MM.1S (cell line): ENCODE data around the gene MYO1H.

Experiments
- DNase-seq: peaks from one replicate; pipeline ENCODE4 v3.0.0-alpha.2; 2015
- H2AFZ ChIP-seq: fragments of 300-600 bp; sonication (generic); 2 replicates; pipeline ENCODE4 v1.6.0; 2016; ENCODE audit warnings: antibody characterized with exemption, low read length
- H3F3A ChIP-seq: fragments of 300-600 bp; sonication (generic); 2 replicates; pipeline ENCODE4 v1.6.1; 2016; ENCODE audit warnings: mild to moderate bottlenecking, antibody characterized with exemption, low read length, moderate library complexity, mixed read lengths; ENCODE audit not compliant: insufficient read depth
- H3K27ac ChIP-seq: fragments of 300-600 bp; sonication (generic); 2 replicates; pipeline ENCODE4 v1.5.1; 2016; ENCODE audit warnings: mild to moderate bottlenecking, low read length
- H3K27me3 ChIP-seq: fragments of 300-600 bp; sonication (generic); replicated peaks from 2 replicates; pipeline ENCODE4 v1.6.0; 2016; ENCODE audit warnings: low read length; ENCODE audit not compliant: insufficient read depth
- H3K36me3 ChIP-seq: fragments of 300-600 bp; sonication (generic); replicated peaks from 2 replicates; pipeline ENCODE4 v1.6.1; 2016; ENCODE audit warnings: mild to moderate bottlenecking, low read length, mixed read lengths; ENCODE audit not compliant: insufficient read depth
- H3K4me1 ChIP-seq: fragments of 300-600 bp; sonication (generic); 2 replicates; pipeline ENCODE4 v1.6.1; 2016; ENCODE audit warnings: low read length, mixed read lengths
- H3K4me2 ChIP-seq: fragments of 300-600 bp; sonication (generic); 2 replicates; pipeline ENCODE4 v1.6.0; 2016; ENCODE audit warnings: low read depth, low read length
- H3K4me3 ChIP-seq: fragments of 300-600 bp; sonication (generic); 2 replicates; pipeline ENCODE4 v1.5.1; 2016; ENCODE audit warnings: low read length, mixed read lengths
- H3K79me2 ChIP-seq: fragments of 300-600 bp; sonication (generic); 2 replicates; pipeline ENCODE4 v1.6.1; 2016; ENCODE audit warnings: mixed run types, low read length, mixed read lengths
- H3K9ac ChIP-seq: fragments of 300-600 bp; sonication (generic); 2 replicates; pipeline ENCODE4 v1.6.1; 2016; ENCODE audit warnings: low read length, mixed read lengths
- H3K9me2 ChIP-seq: fragments of 300-600 bp; sonication (generic); replicated peaks from 2 replicates; pipeline ENCODE4 v1.6.1; 2016; ENCODE audit warnings: mild to moderate bottlenecking, low read length, mixed read lengths; ENCODE audit not compliant: insufficient read depth
- H3K9me3 ChIP-seq: fragments of 300-600 bp; sonication (generic); replicated peaks from 2 replicates; pipeline ENCODE4 v1.6.1; 2016; ENCODE audit warnings: mild to moderate bottlenecking, low read length, mixed read lengths; ENCODE audit not compliant: insufficient read depth
- H4K20me1 ChIP-seq: fragments of 300-600 bp; sonication (generic); 2 replicates; pipeline ENCODE4 v1.6.1; 2016; ENCODE audit warnings: mild to moderate bottlenecking, low read length, moderate library complexity, mixed read lengths; ENCODE audit not compliant: insufficient read depth
- CTCF ChIP-seq: fragments of 300-600 bp; sonication (generic); IDR thresholded peaks from 2 replicates; pipeline ENCODE4 v1.5.1; 2016; ENCODE audit warnings: antibody characterized with exemption, low read length, mixed read lengths
- EZH2 ChIP-seq: fragments of 300-600 bp; sonication (generic); optimal IDR thresholded peaks from 2 replicates; pipeline ENCODE3; 2017; ENCODE audit warnings: low read depth, mild to moderate bottlenecking, antibody characterized with exemption, low read length, mixed read lengths
- EZH2phosphoT487 ChIP-seq: fragments of 300-600 bp; sonication (generic); IDR thresholded peaks from 2 replicates; pipeline ENCODE4 v1.6.1; 2018; ENCODE audit warnings: antibody characterized with exemption, low read length

The MYO1H gene

GRCh38 chr12:109377139-109377685, 29.5 kb downstream of the MYO1H start:
- H3K4me2 ChIP-seq = no peak overlapping the region
- no peak for DNase-seq
- H3K9ac ChIP-seq = no peak overlapping the region
- no peaks in the 10 kb centered on the region for H3K9me3 ChIP-seq
- H3K79me2 ChIP-seq = no peaks in the 10 kb centered on the region
- H2AFZ ChIP-seq = no peak overlapping the region
- H3K27ac ChIP-seq = no peak overlapping the region
- TF ChIP-seq EZH2phosphoT487 = no peak
- H3K4me1 ChIP-seq = no peaks in the 10 kb centered on the region
- H3K27me3 ChIP-seq = no peaks in the 10 kb centered on the region
- H3K4me3 ChIP-seq = no peak overlapping the region
- no peaks in the 10 kb centered on the region for H3F3A ChIP-seq
- no peaks in the 10 kb centered on the region for H4K20me1 ChIP-seq
- no peaks in the 10 kb centered on the region for H3K36me3 ChIP-seq
- no peaks in the 10 kb centered on the region for H3K9me2 ChIP-seq

GRCh38 chr12:109378569-109378968, 30.9 kb downstream of the MYO1H start:
- no peaks in the 10 kb centered on the region for H3K79me2 ChIP-seq
- H3K4me1 ChIP-seq = no peaks in the 10 kb centered on the region
- H3K27ac ChIP-seq = no peak overlapping the region
- no peaks in the 10 kb centered on the region for H3K27me3 ChIP-seq
- no peak overlapping the region for H3K4me2 ChIP-seq
- H3K9me3 ChIP-seq = no peaks in the 10 kb centered on the region
- no peak overlapping the region for H3K9ac ChIP-seq
- H3F3A ChIP-seq = no peaks in the 10 kb centered on the region
- no peaks in the 10 kb centered on the region for H4K20me1 ChIP-seq
- no peak overlapping the region for H3K4me3 ChIP-seq
- H2AFZ ChIP-seq = no peak overlapping the region
- no peaks in the 10 kb centered on the region for H3K9me2 ChIP-seq
- TF ChIP-seq EZH2 = no peak
- no peak for TF ChIP-seq CTCF
- TF ChIP-seq EZH2phosphoT487 = no peak
- DNase-seq = no peak
- no peaks in the 10 kb centered on the region for H3K36me3 ChIP-seq

- no peak for TF ChIP-seq EZH2
- TF ChIP-seq CTCF = no peak
- TF ChIP-seq EZH2phosphoT487 = no peak
- Histone ChIP-seq H3K9me2 (no peaks in the 10 kb centered on the region), H3K36me3 (no peaks in the 10 kb centered on the region), H3K4me3 (no peak overlapping the region), H3K27ac (no peak overlapping the region), H2AFZ (no peak overlapping the region), H3K9ac (no peak overlapping the region), H4K20me1 (no peaks in the 10 kb centered on the region), H3K4me1 (peaks cover 13% of the 10 kb centered on the region), H3K79me2 (no peaks in the 10 kb centered on the region), H3K4me2 (no peak overlapping the region), H3K9me3 (no peaks in the 10 kb centered on the region), H3F3A (0 out of 2 replicates have a peak, but pooled peaks cover 3% of the 10 kb centered on the region), H3K27me3 (no peaks in the 10 kb centered on the region)
- DNase-seq = no peak
Observed at GRCh38 chr12:109382031-109382430, 34.3 kb downstream of the MYO1H start.

- Histone ChIP-seq H3K36me3 (no peaks in the 10 kb centered on the region), H3K9me2 (no peaks in the 10 kb centered on the region), H3K79me2 (no peaks in the 10 kb centered on the region), H2AFZ (no peak overlapping the region), H3K27ac (no peak overlapping the region), H3K4me3 (no peak overlapping the region), H3K9ac (no peak overlapping the region), H3K4me2 (no peak overlapping the region), H3K4me1 (peaks cover 13% of the 10 kb centered on the region), H3F3A (0 out of 2 replicates have a peak, but pooled peaks cover 3% of the 10 kb centered on the region), H3K27me3 (no peaks in the 10 kb centered on the region), H3K9me3 (no peaks in the 10 kb centered on the region), H4K20me1 (no peaks in the 10 kb centered on the region)
- no peak for DNase-seq
- TF ChIP-seq EZH2 = no peak
- no peak for TF ChIP-seq EZH2phosphoT487
- TF ChIP-seq CTCF = no peak
Observed at GRCh38 chr12:109383240-109383639, 35.5 kb downstream of the MYO1H start.
